Left colon (tissue), 2 donors: Measurements from ENCODE around the gene MEIKIN. TPM values are rescaled to one million over a fixed set of nuclear protein-coding genes. Genes with fewer than 3 reads are reported as not detected.
A peak's percentile ranks its signal among the peaks of the same experiment; 100 is the strongest.
"Not testable (repeated sequence)": the region's sequence is repeated elsewhere in the genome, so short reads cannot be mapped to it uniquely, and the experiment has no call there.

Experiments used
- ATAC-seq: fragments of 200-7000 bp; cut with Tn5 transposase; one replicate; pipeline ENCODE4 v1.9.1; 2020; ENCODE audit warnings: mild to moderate bottlenecking, moderate library complexity
- DNase-seq, 2 donors: peaks; one replicate each; pipeline ENCODE4 v3.0.0-alpha.2; 2020
- intact Hi-C, 2 donors: fragments of 100-400 bp; cut with DNase I in 1 of 2; cut with micrococcal nuclease in 1 of 2; formaldehyde crosslinking; loops; one replicate each; pipeline versions ENCODE4 v1.11.2 to v1.14.0; 2022; cut with DNase I, micrococcal nuclease
- total RNA-seq, 2 donors: library from RNA; stranded (reverse); fragmentation: NEBNext Ultra II Directional; extraction: Animal tissue kit (Norgen Biotek cat#: 25700); gene quantifications; one replicate each; pipeline ENCODE4 v1.2.1, GENCODE V29; 2021
- donor health status: DM: no; HTN: no; CAD: no.
- donor health status: DM: yes; HTN: yes; CAD: no.

The MEIKIN gene
- total RNA-seq, 2 donors from 2014 or later = not detected

DNA sequence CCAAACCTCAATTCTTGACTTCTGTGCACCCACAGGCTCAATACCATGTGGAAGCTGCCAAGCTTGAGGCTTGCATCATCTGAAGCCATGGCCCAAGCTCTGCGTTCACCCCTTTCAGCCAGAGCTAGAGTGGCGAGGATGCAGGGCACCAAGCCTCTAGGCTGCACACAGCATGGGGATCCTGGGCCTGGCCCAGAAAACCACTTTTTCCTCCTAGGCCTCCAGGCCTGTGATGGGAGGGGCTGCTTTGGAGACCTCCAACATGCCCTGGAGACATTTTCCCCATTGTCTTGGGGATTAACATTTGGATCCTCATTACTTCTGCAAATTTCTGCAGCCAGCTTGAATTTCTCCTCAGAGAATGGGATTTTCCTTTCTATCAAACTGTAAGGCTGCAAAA is 112.8 kb downstream of the MEIKIN start:
- ATAC-seq, intact Hi-C loops: not testable (repeated sequence)

DNA sequence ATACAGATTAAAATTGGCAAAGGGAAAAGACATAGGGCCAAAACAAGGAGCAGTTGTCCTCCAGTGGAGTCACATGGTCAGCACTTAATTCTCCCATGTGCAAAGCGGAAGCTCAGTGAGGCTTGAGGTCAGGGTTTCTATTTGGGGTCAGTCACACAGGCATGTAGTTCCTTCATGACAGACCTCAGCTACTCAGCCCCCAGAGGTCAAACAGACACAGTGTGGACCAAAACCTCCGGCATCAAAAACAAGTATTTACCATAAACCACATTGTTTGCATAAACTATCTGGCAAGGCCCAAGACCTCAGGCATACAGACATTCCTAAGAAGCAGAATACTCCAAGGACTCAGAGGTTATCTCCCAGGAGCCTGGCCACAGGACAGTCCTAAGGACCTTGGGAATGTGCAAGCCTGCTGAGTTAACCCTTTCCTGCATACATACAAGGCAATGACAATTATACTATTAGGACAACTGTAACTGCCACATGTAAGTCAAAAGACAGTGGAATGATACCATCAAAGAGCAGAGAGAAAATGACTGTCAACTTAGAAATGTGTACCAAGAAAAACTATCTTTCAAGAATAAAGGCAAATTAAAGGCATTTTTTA is 120.0 kb downstream of the MEIKIN start:
- intact Hi-C loops = no loop called here
- ATAC-seq (no peak), DNase-seq (no peak)

More for the DNA sequence above, 112.8 kb downstream of the MEIKIN start:
- not testable (repeated sequence) for DNase-seq

DNA sequence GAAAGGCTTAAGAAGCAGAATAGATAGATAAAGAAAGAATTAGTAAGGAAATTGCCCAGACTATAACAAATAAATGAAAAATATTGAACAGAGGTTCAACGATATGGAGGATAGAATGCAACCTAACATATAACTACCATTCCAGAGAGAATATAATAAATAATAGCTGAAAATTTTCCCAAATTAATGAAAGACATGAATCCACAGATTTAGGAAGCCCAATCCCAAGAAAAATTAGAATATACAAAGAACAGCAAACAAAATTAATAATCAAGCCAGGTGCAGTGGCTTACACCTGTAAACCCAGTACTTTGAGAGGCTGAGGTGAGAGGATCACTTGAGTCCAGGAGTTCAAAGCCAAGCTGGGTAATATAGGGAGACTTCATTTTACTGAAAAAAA is 120.8 kb downstream of the MEIKIN start:
- intact Hi-C loops = no loop called here
- DNase-seq = no peak
- no peak for ATAC-seq

DNA sequence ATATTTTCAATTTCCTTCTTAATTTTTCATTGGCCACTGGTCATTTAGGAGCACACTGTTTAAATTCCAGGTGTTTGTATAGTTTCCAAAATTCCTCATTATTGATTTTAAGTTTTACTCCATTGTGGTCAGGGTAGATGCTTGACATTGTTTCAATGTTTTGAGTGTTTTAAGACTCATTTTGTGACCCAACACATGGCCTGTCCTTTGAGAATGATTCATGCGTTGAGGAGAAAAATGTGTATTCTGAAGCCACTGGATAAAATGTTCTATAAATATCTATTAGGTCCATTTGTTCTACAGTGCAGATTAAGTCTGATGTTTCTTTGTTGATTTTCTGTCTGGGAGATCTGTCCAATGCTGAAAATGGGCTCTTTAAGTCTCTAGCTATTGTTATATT is 124.2 kb downstream of the MEIKIN start:
- intact Hi-C loops = no loop called here
- DNase-seq (no peak), ATAC-seq (no peak)

DNA sequence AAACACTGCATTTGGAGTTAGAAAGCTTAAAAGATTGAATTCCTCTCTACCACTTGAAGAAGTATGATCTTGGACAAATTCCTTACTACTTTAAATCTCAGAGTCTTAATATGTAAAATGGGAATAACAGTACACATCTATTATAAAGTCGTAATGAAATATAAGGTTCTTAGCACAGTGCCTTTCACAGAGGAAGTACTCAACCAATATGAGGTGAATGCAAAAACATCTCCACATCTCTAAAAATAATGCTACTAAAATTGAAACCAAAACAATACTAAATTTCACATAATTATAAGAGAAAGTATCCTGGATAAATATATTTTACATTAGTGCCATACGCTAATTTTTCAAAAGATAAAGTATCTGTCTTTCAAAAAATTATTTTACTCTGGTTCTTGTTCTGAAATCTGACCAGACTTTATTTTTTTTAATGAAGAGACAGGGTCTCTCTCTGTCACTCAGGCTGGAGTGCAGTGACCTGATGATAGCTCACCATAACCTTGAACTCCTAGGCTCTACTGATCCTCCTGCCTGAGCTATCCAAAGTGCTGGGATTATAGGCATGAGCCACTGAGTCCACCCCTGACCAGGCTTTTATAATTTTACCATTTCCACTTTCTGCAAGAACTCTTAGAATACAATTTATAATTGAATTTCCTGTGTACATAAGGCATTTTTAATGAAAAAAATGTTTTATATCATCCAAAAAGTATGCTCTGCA is 127.3 kb downstream of the MEIKIN start:
- no peak for ATAC-seq
- intact Hi-C loops = no loop called here
- DNase-seq = no peak

DNA sequence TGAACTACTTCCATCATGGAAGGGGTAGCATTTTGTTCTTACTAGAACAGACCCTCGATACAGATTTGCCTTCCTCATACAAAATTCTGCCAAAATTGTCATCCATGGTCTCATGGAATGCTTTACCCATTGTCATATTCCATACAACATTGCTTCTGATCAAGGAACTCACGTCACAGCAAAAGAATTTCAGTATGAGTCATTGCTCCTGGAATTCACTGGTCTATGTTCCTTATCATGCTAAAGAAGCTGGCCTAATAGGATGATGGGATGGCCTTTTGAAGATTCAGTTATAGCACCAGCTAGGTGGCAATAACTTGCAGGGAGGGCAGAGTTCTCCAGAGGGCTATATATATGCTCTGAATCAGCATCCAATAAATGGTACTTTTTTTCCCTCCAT is 130.5 kb downstream of the MEIKIN start:
- peak; percentile 77 for ATAC-seq
- intact Hi-C loops = no loop called here
- no peak for DNase-seq

DNA sequence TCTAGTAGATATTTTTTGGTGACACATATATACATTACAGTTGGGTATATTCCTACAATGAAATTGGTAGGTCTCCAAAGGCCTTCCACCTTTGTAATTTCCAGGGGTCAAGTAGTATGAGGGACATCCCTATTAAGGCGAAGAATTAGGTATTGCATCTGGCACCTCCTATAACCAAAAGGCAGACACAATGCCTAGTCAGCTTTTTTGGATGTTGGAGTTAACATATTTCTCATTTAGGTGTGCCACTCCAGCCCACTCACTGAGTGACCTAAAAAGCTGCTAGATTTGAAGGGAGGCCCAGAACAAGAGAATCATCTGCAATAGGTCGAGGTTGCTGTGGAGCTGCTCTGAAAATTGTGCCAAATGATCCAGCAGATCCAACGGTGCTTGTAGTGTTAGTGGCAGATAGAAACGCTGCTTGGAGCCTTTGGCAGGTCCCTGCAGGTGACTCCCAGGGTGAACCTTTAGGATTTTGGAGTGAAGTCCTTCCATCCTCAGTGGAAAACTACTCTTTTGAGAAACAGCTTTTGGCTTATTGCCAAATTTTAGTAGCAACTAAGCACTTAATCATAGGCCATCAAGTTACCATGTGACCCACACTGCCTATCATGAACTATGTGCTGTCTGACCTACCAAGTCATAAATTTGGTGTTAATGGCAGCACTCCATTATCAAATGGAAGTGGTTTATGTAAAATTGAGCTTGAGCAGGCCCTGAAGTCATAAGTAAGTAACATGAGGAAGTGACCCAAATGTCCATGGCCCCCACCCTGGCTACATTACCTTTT is 132.9 kb downstream of the MEIKIN start:
- DNase-seq (no peak), ATAC-seq (no peak)
- intact Hi-C loops = no loop called here

DNA sequence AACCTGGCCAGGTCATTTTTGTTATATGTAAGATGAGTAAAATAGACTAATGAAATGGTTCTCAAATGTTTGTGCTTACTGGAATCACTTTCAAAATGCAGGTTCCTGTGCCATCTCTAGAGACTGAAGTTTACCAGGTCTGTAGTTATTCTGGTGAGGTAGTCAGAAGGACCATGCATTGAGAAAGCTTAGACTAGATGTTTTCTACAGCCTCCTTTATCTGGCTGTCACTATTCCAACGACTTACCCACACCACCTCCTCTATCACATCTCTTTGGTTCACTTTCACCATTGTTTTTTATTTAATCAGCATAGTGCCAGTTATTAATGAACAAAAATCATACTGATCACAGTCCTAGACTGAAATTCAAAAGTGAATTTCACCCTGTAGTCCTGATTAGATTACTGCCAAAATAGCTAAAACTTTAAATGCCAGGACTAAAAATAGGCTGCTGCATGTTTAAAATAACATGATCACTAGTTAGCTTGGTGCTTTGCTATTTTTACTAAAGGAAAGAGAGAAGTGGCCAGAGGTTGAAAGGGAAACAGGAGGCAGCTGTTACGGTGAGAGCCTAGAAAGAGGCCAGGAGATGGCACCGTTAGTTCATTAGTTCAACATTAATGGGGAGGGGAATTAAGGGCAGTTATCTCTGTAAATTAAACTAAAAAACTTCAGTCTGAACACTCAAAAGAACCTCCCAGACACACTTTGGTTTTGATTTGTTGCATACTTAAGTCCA is 134.8 kb downstream of the MEIKIN start:
- DNase-seq (no peak), ATAC-seq (no peak)
- intact Hi-C loops = no loop called here

DNA sequence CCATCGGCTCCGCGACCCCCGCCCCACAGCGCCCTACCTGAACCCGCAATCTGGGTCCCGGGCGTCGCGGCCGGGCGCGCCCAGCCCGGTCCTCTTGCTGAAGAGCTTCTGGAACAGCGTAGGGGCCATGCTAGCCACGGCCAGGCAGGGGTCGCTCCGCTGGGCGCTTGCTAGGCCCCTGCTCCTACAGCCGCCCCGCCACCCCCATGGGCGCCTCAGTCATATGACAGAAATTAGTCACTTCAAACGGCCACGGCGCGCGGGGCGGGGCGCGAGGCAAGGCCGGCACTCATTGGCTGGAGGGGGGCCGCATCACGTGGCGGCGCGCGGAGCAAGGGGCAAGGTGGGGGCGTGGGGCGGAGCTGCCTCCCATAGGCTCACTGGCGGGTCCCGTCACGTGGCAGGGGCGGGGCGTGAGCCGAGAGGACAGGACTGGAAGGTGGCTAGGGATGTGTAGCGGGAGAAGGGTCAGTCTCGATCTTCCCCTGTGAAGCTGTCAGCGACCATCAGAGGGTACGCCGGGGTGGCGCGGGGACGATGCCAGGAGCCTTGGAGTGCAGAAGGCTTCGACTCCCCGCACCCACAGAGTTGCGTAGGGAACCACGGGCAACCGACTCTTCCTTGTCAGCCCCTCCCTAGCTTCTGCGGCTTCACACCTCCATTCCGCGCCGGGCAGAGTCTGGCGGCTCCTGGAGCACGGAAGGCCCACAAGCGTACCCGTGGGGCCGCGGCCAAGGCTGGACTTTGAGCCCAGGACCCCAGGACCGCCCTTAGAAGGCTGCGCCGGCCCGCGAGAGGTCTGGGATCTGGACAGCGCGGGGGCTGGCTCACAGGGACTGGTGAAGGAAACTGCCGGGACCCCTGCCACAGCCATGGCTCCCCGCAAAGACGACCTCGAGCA is 148.4 kb downstream of the MEIKIN start, which contains the start of gene FNIP1:
FNIP1 (minus strand) TSS at position 225 of the 901 bp plus-strand sequence; CDS start at position 129, 96 bp downstream.
- intact Hi-C loops = no loop called here
- ATAC-seq = peak; percentile 95
- DNase-seq = peak; percentile 100

DNA sequence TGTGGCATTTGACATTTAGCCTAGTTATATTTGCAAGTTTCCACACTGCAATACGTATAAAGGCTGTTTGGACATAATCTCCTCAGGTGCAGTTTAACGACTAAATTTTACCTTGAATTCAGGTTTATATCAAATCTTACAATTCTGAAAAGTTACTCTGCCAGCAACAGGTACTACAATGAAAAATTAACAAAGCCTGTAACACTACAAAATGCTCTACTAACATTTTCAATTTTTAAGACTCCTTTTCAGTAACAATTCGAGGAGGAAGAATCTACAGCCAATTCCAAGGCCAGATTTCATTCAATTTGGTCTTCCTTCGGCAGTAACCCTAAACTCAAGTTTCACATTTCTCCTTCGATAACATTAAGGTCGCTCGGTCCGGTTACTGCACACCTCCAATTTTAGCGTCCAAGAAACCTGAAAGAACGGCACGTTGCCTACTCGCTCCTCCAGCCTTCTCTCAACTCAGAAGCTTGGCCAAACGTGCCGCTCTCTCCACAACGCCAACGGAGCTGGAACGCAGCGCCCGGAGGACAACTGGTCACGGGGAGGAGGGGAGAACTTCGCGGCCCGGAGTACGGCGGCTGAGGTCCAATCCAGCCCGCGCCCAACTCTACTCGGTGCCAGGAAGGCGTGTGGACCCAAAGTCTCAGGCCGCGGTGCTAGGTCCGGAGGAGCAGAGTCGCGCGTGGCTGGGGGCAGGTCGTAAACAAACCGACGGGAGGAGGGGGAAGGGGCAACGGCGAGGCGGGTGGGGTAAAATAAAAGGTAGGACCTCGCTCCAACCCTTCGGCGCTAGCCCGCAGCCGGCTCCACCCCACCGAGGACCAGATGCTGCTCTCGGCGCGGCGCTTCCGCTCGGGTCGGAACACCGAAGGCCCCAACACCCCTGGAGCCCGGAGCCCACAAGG is 149.3 kb downstream of the MEIKIN start:
- intact Hi-C loops = no loop called here
- peak; percentile 63 for ATAC-seq
- DNase-seq = peak; percentile 69 to 79

DNA sequence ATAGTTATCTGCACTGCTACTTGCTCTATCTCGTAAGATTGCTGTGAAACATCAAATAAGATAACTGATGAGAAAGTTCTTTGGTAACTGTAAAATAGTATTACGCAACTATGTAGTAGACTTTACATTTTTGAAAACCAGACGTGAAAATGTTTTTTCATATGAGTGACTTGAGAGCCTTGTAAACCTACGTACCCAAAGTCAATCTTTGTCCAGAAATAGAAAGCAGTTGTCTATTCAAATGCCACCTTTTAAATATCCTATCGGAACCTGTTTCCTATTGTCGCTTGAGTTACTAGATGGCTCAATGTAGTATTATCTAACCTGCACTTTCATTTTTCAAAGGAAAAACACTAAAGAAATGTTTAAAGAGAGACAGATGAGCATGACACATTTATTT is 150.2 kb downstream of the MEIKIN start:
- DNase-seq (no peak), ATAC-seq (no peak)
- intact Hi-C loops = no loop called here

DNA sequence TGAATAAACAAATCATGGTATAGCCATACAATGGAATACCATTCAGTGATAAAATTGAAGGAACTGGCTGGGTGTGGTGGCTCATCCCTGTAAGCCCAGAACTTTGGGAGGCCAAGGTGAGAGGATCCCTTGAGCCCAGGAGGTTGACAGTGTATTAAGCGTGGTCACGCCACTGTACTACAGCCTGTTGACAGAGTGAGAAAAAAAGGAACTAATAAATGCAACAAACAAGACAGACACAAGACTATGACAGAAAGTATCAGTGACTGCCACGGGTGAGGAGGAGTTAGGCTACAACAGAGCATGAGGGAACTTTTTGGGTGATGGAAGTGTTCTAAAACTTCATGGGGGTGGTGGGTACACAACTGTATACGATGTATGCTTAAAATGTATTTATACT is 150.9 kb downstream of the MEIKIN start:
- ATAC-seq (no peak), DNase-seq (no peak)
- intact Hi-C loops = no loop called here

DNA sequence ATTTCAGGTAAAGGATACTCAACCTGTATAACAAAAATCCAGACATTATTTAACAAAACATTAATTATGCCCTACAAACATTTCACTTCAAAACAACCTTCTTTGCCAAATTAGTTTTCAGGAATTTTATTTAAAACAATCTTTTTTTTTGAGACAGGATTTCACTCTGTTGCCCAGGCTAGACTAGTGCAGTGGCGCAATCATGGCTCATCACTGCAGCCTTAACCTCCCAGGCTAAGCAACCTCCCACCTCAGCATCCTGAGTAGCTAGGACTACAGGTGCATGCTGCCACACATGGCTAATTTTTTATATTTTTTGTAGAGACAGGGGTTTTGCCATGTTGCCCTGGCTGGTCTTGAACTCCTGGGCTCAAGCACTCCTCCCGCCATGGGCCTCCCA is 152.6 kb downstream of the MEIKIN start:
- intact Hi-C loops = no loop called here
- ATAC-seq (no peak), DNase-seq (no peak)

DNA sequence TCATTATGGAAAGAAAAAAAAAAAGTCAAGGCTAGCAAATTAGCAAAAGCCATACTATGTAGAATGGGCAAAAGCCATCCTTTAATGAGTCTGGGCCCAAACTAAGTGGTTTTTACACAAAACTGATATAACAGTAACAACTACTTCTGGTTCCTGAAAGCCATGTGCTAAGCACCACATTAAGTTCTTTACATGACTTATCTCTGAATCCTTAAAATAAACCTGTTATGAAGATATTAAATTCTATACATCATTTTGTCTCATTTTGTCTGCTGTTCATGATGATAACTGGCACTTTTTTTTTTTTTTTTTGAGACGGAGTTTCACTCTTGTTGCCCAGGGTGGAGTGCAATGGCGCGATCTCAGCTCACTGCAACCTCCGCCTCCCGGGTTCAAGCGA is 153.6 kb downstream of the MEIKIN start:
- intact Hi-C loops = no loop called here

DNA sequence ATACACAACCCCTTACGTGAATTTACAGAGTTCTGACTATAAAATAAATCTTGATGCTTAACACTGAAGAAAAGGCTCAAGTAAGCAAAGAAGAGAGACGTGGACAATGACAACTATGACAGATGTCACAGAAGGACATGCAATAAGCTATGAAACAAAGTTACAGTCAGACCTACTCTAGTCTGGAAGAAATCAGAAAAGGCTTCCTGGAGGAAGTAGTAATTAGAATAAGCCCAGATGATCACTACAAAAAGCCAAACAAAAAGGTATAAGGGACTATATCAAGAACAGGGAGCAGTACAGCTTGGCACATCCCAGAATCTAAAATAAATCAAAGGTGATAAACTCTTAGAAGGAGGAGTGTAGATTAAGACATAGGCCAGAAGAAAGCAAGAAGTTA is 154.9 kb downstream of the MEIKIN start:
- DNase-seq = no peak
- ATAC-seq = no peak
- intact Hi-C loops = no loop called here

More for the DNA sequence above, 153.6 kb downstream of the MEIKIN start:
- DNase-seq (no peak), ATAC-seq (no peak)

DNA sequence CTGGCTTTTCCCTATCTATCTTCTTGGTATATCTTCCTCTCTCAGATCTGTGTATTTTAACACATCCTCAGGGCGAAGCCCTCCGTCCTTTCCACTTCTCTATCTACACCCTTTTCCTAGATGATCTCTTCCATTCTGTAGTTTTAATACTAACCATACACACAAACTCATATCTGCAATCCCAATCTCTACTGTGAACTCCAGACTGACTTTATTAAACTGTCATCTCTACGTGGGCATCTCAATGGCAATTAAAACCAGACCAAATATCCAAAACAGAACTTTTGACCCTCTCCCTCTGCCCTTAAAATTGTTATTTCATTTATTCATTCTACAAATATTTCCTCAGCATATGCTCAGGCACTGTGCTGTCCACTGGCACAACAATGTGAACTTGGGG is 155.7 kb downstream of the MEIKIN start:
- intact Hi-C loops = no loop called here
- DNase-seq (no peak), ATAC-seq (no peak)

DNA sequence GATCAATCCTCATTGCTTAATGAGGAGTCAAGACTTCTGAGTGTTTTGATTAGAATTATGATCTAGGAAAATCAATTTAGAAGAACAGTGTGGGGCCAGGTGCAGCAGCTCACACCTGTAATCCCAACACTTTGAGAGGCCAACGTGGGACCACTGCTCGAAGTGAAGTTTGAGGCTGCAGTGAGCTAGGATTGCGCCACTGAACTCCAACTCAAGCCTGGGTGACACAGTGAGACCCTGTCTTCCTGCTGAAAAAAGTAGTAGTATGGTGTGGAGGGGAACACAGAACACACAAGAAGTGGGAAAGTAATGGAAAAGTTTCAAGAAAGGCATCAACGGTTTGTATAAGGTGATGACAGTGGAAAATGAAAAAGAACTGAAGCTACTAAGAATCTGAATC is 157.7 kb downstream of the MEIKIN start:
- DNase-seq (no peak), ATAC-seq (no peak)
- intact Hi-C loops = no loop called here
